GM23338 (cell line): ENCODE results near the gene MBD3L4. TPM values are rescaled to one million over a fixed set of nuclear protein-coding genes. Genes with fewer than 3 reads are reported as not detected.

ENCODE experiments used
- ATAC-seq: fragments of 200-7000 bp; cut with Tn5 transposase; 3 replicates; pipeline ENCODE4 v1.9.1; 2020
- DNase-seq: peaks from one replicate; pipeline ENCODE4 v3.0.0-alpha.2; 2015; ENCODE audit warnings: low spot score
- H2AFZ ChIP-seq: fragments of 200-600 bp; sonication (generic); 2 replicates; pipeline ENCODE4 v1.8.0; 2016; ENCODE audit warnings: antibody characterized with exemption, mild to moderate bottlenecking, moderate library complexity
- H3F3A ChIP-seq: fragments of 200-600 bp; sonication (generic); replicated peaks from 2 replicates; pipeline ENCODE4 v1.8.0; 2017; ENCODE audit warnings: antibody characterized with exemption, mixed run types, low read depth
- H3K27ac ChIP-seq: fragments of 200-600 bp; sonication (generic); 2 replicates; pipeline ENCODE4 v1.6.1; 2016; ENCODE audit warnings: low read depth
- H3K27me3 ChIP-seq: fragments of 200-600 bp; sonication (generic); 2 replicates; pipeline ENCODE4 v1.8.0; 2016; ENCODE audit warnings: mild to moderate bottlenecking, mixed run types, moderate library complexity; ENCODE audit not compliant: insufficient read depth
- H3K36me3 ChIP-seq: fragments of 200-600 bp; sonication (generic); 2 replicates; pipeline ENCODE4 v1.8.0; 2016; ENCODE audit warnings: mild to moderate bottlenecking; ENCODE audit not compliant: insufficient read depth
- H3K4me1 ChIP-seq: fragments of 200-600 bp; sonication (generic); 2 replicates; pipeline ENCODE4 v1.8.0; 2016; ENCODE audit warnings: mild to moderate bottlenecking, moderate library complexity; ENCODE audit not compliant: insufficient read depth
- H3K4me2 ChIP-seq: fragments of 200-600 bp; sonication (generic); 2 replicates; pipeline ENCODE4 v1.7.1; 2017; ENCODE audit warnings: mixed run types
- H3K4me3 ChIP-seq: fragments of 200-600 bp; sonication (generic); 2 replicates; pipeline ENCODE4 v1.6.1; 2016; ENCODE audit warnings: mixed run types
- H3K79me2 ChIP-seq: fragments of 200-600 bp; sonication (generic); replicated peaks from 2 replicates; pipeline ENCODE4 v1.8.0; 2017; ENCODE audit warnings: mild to moderate bottlenecking; ENCODE audit not compliant: insufficient read depth
- H3K9me2 ChIP-seq: fragments of 200-600 bp; sonication (generic); 2 replicates; pipeline ENCODE4 v1.8.0; 2017; ENCODE audit not compliant: insufficient read depth
- H4K20me1 ChIP-seq: fragments of 200-600 bp; sonication (generic); replicated peaks from 2 replicates; pipeline ENCODE4 v1.8.0; 2017; ENCODE audit warnings: mild to moderate bottlenecking; ENCODE audit not compliant: insufficient read depth
- H3K27ac Mint-ChIP-seq: 2 replicates; pipeline ENCODE4 v1.8.0; 2020; ENCODE audit warnings: inconsistent platforms, mild to moderate bottlenecking, moderate library complexity, mixed read lengths
- H3K27me3 Mint-ChIP-seq: 3 replicates; pipeline ENCODE4 v1.8.0; 2022; ENCODE audit warnings: low read depth, mild to moderate bottlenecking, moderate library complexity, mixed read lengths, inconsistent platforms; ENCODE audit not compliant: insufficient read depth, poor library complexity
- H3K36me3 Mint-ChIP-seq: 3 replicates; pipeline ENCODE4 v1.8.0; 2021; ENCODE audit warnings: low read depth, mild to moderate bottlenecking, inconsistent platforms, moderate library complexity, mixed read lengths
- H3K4me1 Mint-ChIP-seq: 3 replicates; pipeline ENCODE4 v1.8.0; 2020; ENCODE audit warnings: mild to moderate bottlenecking, inconsistent platforms, mixed read lengths
- H3K4me3 Mint-ChIP-seq: 3 replicates; pipeline ENCODE4 v1.8.0; 2021; ENCODE audit warnings: moderate library complexity, mild to moderate bottlenecking, inconsistent platforms, mixed read lengths
- H3K9me3 Mint-ChIP-seq: 3 replicates; pipeline ENCODE4 v1.8.0; 2020; ENCODE audit warnings: moderate library complexity, mild to moderate bottlenecking, inconsistent platforms, mixed read lengths
- CTCF ChIP-seq, 2 experiments: fragments of 200-600 bp in 1 of 2; sonication (generic) in 1 of 2; conservative IDR thresholded peaks; 2 replicates each; pipeline versions ENCODE4 v1.5.1 to v1.6.1; 2016 to 2017; ENCODE audit warnings: antibody characterized with exemption in 2 of 2, low read depth in 2 of 2, mild to moderate bottlenecking in 2 of 2, moderate library complexity in 1 of 2
- EZH2 ChIP-seq: fragments of 200-600 bp; sonication (generic); IDR thresholded peaks from one replicate; pipeline ENCODE4 v1.8.0; 2017; ENCODE audit warnings: antibody characterized with exemption, mild to moderate bottlenecking, low read depth; ENCODE audit not compliant: unreplicated experiment
- EZH2phosphoT487 ChIP-seq: fragments of 200-600 bp; sonication (generic); IDR thresholded peaks from one replicate; pipeline ENCODE4 v1.8.1; 2018; ENCODE audit warnings: antibody characterized with exemption; ENCODE audit not compliant: unreplicated experiment
- JUNB ChIP-seq: IDR thresholded peaks from one replicate; pipeline ENCODE4 v1.6.1; 2016; ENCODE audit warnings: antibody characterized with exemption; ENCODE audit not compliant: unreplicated experiment
- NANOG ChIP-seq: IDR thresholded peaks from 2 replicates; pipeline ENCODE4 v1.6.1; 2016; ENCODE audit warnings: antibody characterized with exemption, borderline replicate concordance
- POLR2AphosphoS5 ChIP-seq: IDR thresholded peaks from 2 replicates; pipeline ENCODE4 v1.6.1; 2016; ENCODE audit warnings: antibody characterized with exemption, low read depth
- STAT1 ChIP-seq: IDR thresholded peaks from one replicate; pipeline ENCODE4 v1.6.1; 2016; ENCODE audit warnings: antibody characterized with exemption; ENCODE audit not compliant: unreplicated experiment
- ZNF114 ChIP-seq: fragments of 250-450 bp; sonication (Bioruptor Pico); IDR thresholded peaks from 2 replicates; pipeline ENCODE4 v1.5.0; 2020; ENCODE audit warnings: mild to moderate bottlenecking, moderate library complexity
- ZNF331 ChIP-seq: fragments of 250-450 bp; sonication (Bioruptor Pico); IDR thresholded peaks from 2 replicates; pipeline ENCODE4 v1.5.0; 2020; ENCODE audit warnings: low read depth, mild to moderate bottlenecking, moderate library complexity
- ZNF462 ChIP-seq: fragments of 250-450 bp; sonication (Bioruptor Pico); IDR thresholded peaks from 2 replicates; pipeline ENCODE4 v1.5.0; 2020; ENCODE audit warnings: mild to moderate bottlenecking, moderate library complexity
- polyA plus RNA-seq: library from polyadenylated mRNA; unstranded; fragments of >200 nt; fragmentation: Nextera tagmentation; extraction: Ambion mirVana; gene quantifications from 2 replicates; pipeline ENCODE4 v1.2.1, GENCODE V29; 2016
- total RNA-seq: library from RNA; depleted of rRNA; stranded (reverse); fragments of >200 nt; shearing (Covaris generic); gene quantifications from 2 replicates; pipeline ENCODE4 v1.2.3, GENCODE V29; 2014
- TF ChIP-seq, protein P1 (sequence below): IDR thresholded peaks from 2 replicates; pipeline ENCODE4 v1.6.1; 2016; ENCODE audit warnings: antibody characterized with exemption
- TF ChIP-seq, protein P2 (sequence below): IDR thresholded peaks from one replicate; pipeline ENCODE4 v1.6.1; 2018; ENCODE audit warnings: antibody characterized with exemption; ENCODE audit not compliant: unreplicated experiment

Gene MBD3L4
- total and polyA plus RNA-seq, 2 experiments from 2014 or later = not detected

DNA sequence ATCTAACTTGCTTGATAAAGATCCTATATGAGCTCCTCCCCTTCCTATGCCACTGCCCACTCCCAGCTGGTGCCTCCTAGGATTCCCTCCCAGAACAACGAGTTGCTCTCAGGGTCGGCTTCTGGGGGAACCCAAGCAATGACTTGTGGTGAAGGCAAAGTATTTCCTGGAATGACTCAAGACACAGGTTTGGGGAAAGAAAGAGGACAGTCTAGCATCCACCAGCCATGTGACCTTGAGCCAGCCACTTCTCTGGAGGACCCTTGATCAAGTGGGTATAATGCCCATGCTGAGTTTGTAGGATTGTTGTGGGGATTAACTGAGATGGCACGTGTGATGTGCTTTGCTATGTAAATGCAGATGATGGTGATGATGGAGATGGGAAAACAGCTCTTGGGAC is 51.7 kb downstream of the MBD3L4 start (continued):
- TF ChIP-seq CTCF (conservative IDR thresholded peaks at IDR 0.05; ENCODE audit: low read depth in 2 of 2) (no peak), NANOG (no peak)
- TF ChIP-seq, protein P1, sequence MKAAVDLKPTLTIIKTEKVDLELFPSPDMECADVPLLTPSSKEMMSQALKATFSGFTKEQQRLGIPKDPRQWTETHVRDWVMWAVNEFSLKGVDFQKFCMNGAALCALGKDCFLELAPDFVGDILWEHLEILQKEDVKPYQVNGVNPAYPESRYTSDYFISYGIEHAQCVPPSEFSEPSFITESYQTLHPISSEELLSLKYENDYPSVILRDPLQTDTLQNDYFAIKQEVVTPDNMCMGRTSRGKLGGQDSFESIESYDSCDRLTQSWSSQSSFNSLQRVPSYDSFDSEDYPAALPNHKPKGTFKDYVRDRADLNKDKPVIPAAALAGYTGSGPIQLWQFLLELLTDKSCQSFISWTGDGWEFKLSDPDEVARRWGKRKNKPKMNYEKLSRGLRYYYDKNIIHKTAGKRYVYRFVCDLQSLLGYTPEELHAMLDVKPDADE = no peak

GRCh38 chr19:6987850-6988249 is 52.1 kb downstream of the MBD3L4 start:
- Mint-ChIP-seq H3K9me3 (peaks cover 82% of the 10 kb centered on the region), H3K36me3 (peaks cover 40% of the 10 kb centered on the region)

More at GRCh38 chr19:6987850-6988249, 52.1 kb downstream of the MBD3L4 start:
- Histone ChIP-seq H3K4me1 (no peaks in the 10 kb centered on the region), H2AFZ (no peak overlapping the region), H3K9me2 (no peaks in the 10 kb centered on the region), H3K79me2 (no peaks in the 10 kb centered on the region), H3K4me2 (no peak overlapping the region), H3K27ac (no peak overlapping the region), H3K27me3 (no peaks in the 10 kb centered on the region), H4K20me1 (no peaks in the 10 kb centered on the region), H3K4me3 (no peak overlapping the region), H3K36me3 (no peaks in the 10 kb centered on the region; the same call in 1 of the 2 replicates), H3F3A (no peaks in the 10 kb centered on the region)
- no peaks in the 10 kb centered on the region for H3K27me3 Mint-ChIP-seq
- no peak overlapping the region for H3K27ac Mint-ChIP-seq
- H3K4me1 Mint-ChIP-seq = no peaks in the 10 kb centered on the region
- no peak overlapping the region for H3K4me3 Mint-ChIP-seq
- TF ChIP-seq JUNB (no peak), NANOG (no peak), STAT1 (no peak), POLR2AphosphoS5 (no peak), EZH2phosphoT487 (no peak), ZNF114 (CRISPR knock-in tag) (no peak), EZH2 (no peak), ZNF331 (CRISPR knock-in tag) (no peak), ZNF462 (CRISPR knock-in tag) (no peak)
- TF ChIP-seq, protein P2, sequence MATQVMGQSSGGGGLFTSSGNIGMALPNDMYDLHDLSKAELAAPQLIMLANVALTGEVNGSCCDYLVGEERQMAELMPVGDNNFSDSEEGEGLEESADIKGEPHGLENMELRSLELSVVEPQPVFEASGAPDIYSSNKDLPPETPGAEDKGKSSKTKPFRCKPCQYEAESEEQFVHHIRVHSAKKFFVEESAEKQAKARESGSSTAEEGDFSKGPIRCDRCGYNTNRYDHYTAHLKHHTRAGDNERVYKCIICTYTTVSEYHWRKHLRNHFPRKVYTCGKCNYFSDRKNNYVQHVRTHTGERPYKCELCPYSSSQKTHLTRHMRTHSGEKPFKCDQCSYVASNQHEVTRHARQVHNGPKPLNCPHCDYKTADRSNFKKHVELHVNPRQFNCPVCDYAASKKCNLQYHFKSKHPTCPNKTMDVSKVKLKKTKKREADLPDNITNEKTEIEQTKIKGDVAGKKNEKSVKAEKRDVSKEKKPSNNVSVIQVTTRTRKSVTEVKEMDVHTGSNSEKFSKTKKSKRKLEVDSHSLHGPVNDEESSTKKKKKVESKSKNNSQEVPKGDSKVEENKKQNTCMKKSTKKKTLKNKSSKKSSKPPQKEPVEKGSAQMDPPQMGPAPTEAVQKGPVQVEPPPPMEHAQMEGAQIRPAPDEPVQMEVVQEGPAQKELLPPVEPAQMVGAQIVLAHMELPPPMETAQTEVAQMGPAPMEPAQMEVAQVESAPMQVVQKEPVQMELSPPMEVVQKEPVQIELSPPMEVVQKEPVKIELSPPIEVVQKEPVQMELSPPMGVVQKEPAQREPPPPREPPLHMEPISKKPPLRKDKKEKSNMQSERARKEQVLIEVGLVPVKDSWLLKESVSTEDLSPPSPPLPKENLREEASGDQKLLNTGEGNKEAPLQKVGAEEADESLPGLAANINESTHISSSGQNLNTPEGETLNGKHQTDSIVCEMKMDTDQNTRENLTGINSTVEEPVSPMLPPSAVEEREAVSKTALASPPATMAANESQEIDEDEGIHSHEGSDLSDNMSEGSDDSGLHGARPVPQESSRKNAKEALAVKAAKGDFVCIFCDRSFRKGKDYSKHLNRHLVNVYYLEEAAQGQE = no peak
- DNase-seq (no peak), ATAC-seq (no peak)
